GM12892 (cell line): ENCODE results near the gene CFAP299.

ENCODE experiments used
- POLR2A ChIP-seq: IDR thresholded peaks from 2 replicates; pipeline ENCODE4 v1.6.1; 2011; ENCODE audit warnings: low read depth, low read length, control low read depth
- POLR2AphosphoS5 ChIP-seq: IDR thresholded peaks from 2 replicates; pipeline ENCODE4 v1.6.1; 2011; ENCODE audit warnings: low read depth, low read length, control low read depth

DNA sequence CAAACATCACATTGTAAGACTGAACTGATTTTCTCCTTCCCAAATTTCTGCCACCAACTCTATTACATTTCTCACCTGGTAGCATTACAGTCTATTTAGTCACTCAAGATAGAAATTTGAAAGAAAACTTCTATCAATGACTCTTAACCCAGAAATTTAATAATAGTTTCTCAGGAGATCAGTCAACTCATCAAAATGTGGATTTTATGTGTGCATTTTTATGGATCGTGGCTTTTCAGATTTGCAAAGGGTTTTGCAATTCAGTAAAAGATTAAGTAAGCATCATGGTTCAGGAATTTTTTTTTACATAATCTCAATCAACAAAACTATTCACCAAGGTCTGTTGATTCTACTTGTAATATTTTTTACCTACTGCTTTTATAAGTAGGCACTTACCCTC is 111.1 kb downstream of the CFAP299 start:
- TF ChIP-seq POLR2A: no peak
- no peak for TF ChIP-seq POLR2AphosphoS5
